Stimulated activated CD4-positive, alpha-beta T cell treated with anti-CD3 and anti-CD28 coated beads, Interleukin-2, amount 100 ng/mL, for 4 hours (primary cell): Measurements from ENCODE around the gene PLD2.

Experiments
- DNase-seq: peaks from one replicate; pipeline ENCODE4 v3.0.0-alpha.2; 2020; ENCODE audit warnings: low read depth

Gene PLD2

DNA sequence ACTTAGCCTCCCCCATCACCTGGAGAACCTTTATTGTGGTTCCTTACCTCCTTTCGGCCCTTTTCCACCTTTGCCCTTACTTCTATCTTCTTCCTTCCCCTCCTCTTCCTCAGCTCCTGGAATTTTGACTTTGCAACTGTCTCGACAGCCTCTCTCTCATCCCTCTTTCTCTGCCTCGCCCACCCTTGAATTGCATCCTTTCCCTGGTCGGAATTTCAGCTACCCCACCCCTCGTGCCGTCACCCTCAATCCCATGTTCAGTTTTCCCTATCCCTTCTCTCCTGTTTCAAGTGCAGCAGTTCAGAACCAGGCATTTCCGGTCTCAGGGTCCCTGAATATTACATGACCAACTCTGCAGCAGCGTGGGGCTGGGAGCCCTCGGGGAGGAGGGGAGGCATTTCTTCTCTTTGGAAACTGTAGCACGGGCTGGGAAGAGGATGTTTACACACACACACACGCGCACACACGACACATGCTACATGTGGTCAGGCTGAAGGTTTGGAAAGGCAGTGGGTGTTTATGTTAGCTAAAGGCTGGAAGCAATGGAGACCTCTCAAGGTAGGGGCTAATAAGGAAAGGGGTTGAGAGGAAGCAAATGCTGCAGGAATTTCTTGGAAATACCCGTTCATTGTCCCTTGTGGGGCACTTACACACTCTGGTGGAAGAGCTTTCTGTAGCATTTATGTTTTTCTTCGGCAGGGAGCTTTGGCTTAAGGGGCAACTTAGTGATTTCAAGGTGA lies 27.2 kb downstream of the PLD2 start:
- DNase-seq = no peak

DNA sequence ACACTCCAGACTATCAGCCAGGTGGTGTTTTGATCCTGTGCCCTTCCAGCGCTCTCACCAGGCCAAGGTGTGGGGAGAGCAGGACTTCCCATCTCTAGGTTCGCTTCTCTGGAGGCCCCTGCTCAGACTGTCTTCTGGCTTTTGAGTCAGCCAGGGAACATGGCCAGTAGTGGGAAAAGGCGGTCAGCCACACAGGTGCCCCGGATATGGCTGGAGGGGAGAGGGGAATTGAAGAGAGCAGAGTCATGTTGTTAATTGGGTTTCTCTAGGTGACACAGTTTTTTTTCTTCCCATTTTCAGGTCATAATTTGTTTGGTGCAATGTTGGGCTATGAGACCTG lies 27.7 kb downstream of the PLD2 start:
- DNase-seq = no peak

DNA sequence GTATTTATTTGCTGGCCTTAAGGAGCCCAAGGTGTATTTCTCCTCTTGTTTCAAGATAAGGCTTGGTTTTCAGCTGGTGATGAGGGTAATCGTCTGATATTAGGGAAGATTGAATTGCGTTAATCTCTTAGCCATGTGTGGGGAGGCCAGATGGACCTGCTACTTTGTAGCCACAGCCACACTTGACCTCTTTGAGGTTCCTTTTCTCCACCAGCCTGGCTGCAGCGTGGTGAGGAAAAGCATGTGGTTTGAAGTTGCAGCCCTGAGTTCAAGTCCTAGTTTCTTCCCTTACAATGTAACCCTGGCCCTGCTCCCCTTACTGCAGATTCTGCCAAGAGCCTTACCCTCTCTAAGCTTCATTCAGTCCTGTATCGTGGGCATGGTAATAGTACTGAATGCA lies 29.3 kb downstream of the PLD2 start:
- DNase-seq = no peak

DNA sequence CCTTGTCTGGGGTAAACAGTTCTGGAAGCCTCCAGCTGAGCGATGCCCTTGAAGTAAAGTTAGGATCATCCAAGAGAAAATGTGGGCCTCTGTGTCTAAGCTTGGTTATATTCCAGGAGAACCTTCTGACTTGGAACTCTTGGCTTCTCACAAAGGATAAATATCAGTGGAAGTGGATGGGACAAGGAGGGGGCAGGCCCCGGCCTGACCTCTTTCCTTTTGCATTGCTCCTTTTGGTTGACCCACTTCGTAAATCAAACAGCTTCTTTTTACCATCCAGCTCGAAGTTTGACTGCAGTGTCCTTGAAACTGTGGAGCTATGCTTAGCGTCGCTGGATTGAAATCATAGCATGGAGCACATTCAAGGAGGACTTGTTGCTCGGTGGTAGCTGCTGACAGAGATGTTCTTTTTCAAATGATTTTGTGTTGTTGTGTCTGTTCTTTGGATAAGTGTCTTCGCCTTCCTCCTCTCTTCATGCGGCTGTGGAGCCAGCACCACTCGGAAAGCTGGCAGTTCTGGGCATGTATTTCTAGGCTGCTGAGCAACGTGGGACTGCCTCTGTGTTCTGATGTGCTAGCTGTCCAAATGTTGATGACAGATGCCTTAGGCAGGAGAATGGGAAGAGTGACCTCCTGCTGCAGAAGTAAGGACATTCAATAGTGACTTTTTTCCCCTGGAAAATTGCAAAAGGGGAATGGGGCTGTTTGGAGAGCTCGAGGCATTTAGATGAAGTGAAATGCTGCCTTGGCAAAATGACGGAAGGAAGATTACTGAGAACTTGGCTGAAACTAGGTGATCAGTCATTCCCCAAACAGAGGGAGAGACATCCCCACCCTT lies 30.7 kb downstream of the PLD2 start:
- DNase-seq = no peak

DNA sequence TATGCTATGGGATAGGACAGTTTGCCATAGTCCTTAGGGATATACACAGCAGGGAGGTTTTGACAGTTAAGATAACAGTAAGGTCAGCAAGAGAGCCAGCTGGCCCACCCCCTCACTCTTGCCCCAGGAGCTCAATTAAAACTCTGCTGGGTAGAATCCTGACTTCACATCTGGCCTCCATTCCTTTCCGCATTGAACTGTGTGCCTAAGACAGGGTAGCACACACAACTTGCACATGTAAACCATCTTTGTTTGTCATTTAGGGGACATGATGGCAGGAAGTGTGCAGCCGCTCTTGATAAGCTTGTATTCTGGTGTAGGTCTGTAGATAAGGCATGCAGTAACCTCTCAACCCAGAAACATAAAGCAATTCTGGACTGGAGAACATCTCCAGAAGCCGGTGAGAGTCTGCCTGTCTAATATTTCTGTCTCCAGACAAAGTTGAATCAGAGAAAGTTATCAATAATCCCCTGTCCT lies 31.4 kb downstream of the PLD2 start:
- no peak for DNase-seq

DNA sequence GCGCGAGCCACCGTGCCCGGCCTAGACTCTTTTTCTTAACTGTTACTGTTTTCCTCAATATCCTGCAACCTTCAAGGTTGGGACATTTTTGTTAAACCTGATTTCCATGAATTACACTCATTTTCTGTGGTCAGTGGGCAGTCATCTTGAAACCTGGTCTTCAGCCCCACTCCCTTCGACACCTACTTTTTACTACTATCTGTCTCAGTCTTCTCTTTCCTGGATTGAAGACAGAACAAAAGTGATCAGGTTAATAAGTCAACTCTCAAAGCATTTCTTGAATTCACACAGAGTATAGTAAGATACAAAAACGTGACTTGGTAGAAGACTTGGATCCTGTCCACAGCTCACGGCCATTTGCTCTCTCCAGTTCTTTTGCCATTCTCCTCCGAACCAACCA lies 32.3 kb downstream of the PLD2 start:
- DNase-seq = no peak

DNA sequence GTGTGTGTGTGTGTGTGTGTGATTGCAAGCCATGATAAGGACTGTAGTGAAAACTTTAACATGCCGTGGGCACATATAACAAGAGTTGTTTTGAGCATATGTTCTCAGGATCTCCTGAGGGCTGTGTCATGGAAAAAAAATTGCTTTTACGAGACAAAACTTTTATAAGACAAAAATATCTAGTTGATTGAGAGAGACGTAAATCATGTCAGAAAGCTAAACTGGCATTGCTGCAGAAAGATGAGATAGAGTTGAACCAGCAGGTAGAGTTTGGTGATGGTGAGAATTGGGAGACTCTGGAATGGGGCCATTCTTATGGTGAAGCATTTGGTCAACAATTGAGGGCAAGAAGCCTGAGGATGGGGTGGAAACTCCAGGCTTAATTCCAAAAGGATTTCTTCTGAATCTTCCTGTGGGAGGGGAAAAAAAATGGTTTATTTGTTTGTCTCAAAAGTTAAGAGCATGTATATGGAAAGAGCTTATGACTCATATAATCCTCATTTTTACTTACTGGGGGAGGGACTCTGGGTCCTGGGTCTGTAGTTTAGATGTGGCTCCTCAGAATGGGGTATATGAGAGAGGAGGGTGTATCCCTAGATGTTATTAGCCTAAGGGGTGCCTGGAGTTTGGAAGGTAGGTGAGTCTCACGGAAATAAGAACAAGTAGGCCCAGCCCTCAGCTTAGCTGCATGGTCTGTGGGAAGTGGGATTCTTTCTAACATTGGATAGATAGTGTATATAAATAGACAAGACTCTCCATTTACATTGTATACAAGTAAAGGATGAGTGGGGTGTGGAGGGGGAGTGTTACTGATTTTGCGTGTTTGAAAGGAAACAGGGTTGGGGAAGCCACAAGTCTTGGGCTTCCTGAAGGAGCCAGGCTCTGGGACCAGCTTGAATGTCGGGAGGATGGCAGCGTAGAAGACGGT lies 33.3 kb downstream of the PLD2 start:
- DNase-seq = no peak

DNA sequence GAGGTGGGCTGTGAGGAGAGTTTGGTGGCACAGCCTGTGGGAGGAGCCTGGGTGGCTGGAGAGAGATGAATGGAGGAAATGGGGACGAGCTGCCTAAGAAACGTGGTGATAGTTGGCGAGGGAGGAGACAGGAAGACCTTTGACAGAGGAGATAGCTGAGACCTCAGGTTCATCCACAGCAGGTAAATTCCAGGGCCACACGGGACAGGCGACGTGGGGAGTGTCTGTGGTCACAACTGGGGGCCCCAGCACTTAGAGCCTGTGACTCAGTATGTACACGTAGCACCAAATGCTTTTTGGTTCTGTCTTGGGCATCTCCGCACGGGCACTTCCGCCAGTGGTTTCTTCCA lies 33.9 kb downstream of the PLD2 start:
- no peak for DNase-seq

DNA sequence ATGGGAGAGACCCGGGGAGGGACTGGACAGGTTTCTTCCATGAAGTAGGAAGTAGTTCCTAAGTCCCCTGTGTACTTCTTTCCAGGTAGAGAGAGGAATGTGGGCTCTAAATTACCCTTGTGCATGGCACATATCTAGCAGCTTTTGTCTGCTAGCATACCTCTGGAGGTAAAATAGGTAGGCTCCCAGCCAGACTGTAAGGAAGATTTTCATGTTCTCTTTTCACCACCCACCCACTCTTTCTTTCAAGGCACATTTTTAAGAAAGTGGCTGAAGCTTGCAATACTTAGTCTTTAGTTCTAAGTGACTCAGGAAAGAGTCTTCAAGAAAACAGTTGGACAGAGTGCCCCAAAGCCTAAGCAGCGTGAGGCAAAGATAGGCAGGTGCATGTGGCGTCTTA lies 35.4 kb downstream of the PLD2 start:
- DNase-seq = no peak

DNA sequence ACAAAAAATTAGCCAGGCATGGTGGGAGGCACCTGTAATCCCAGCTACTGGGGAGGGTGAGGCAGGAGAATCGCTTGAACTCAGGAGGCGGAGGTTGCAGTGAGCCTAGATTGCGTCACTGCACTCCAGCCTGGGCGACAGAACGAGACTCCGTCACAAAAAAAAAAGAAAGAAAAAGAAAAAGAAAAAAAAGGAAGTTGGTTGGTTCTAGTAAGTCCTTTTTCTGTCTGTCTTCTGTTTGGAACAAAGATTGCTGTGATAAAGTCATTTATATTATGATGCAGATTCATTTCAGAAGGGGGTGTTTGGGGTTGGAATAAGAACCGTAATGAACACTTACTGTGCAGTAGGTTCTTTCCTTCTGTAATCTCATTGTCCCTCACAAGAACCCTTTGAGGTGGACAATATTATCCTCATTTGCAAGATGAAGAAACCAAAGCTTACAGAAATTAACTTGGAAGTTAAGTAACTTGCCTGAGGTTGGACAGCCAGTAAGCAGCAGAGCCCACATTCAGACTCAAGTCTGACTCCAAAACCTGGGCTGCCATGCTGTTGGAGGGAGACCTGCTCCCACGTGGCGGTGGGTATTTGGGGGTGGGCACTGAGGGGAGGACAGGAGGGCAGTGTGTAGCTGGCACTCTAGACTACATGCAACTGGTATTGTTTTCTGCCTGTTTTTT lies 36.5 kb downstream of the PLD2 start:
- DNase-seq = no peak

DNA sequence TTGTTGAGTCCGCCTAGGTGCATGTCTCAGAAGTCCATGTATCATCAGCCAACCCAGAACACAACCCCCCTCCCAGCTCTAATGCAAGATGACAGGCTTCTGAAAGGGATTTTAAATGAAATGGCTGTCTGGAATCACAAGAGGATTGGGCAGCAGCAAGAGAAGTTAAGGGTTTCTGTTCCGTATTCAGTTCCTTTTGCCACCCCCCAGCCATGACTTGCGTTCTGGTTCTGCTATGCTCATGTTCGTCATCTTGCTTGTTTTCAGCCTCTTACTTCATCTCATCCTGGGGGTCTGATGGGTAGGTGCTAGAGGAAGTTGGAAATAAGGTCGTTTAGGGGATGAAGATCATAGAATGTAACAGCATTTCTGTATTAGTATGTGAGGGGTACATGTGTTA lies 38.2 kb downstream of the PLD2 start:
- DNase-seq = no peak

DNA sequence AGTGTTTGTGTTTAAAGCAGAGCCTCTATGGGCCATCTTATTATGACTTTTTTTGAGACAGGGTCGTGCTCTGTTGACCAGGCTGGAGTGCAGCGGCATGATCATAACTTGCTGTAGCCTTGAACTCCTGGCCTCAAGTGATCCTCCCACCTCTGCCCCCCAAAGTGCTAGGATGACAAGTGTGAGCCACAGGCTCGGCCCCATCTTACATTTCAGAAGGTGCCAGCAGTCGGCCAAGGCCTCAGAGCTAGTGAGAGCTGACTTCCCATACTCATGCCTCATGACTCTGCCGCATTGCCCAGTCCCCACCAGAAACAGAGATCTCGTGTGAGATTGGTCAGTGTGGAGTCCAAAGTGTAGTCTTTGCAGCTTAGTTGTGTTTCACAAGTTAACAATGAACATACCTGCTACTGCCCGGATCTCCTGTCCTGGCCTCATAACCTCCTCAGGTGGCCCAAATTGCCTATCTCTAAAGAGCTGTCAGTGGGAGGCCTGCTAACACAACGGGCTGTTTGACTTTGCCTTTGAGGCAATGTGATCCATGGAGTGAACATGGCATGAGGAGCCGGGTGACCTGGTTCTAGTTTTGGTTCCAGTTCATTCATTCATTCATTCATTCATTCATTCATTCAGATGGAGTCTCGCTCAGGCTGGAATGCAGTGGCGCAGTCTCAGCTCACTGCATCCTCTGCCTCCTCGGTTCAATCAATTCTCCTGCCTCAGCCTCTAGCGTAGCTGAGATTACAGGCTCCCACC lies 39.9 kb downstream of the PLD2 start:
- DNase-seq = no peak

DNA sequence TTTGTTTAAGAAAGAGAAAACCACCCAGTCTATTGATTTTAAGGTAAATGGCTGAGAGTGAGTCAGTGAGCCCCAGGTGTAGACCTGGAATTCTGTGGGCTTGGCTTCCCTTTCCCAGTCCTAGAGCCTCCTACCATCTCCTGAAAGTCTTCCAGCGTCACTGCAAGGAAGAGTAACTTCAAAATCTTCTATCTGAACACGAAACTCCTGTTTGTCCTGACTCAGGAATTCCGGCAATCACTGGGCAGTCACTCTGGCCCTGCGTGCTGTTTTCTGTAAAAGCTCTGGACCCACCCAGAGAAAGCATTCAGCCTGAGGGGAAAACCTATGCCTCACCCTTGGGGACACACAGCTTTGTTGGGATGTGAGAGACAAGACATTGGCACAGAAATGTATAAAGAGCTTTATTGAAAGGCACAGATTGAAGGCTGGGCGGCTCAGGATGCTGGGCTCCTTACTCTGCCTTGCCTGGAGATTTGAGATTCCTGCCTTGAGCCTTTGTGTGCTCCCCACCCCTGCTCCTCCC lies 42.1 kb downstream of the PLD2 start:
- DNase-seq = no peak

DNA sequence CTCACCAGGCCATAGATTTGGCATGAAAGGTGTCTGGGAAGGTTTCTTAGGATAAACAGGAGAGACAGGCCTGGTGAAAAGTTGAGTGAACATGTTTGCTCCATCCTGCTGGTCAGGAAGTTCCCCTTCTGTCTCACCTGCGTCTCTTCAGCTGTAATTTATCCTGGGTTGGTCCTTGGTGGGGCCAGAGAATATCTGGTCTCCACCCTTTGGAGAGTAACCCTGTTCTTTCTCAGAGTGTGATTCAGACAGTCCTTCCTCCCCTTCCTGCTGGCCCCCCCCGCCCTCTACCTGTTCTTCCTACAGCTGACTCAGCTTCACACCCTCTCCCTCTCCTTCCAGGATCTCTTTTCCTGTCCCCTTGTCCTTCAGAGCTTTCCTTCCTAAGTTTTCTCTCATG lies 43.3 kb downstream of the PLD2 start:
- DNase-seq = no peak

DNA sequence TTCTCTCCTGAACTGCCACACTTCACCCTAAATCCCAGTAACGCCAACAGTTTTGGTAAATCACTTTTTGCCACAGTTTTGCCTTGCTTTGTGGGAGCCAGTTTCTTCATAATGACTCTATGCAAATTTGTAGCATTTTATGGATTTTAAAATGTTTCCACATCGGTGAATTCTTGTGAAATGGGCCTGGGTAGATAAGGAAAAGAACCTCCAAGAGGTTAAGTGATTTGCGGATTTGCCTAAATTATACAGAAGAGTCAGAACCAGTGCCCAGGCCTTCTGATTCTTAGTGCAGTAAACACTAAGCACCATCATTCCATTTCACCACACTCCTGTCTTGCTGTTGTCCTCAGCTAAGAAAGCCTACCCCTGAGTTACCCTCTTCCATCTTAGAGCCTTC lies 44.1 kb downstream of the PLD2 start:
- no peak for DNase-seq

DNA sequence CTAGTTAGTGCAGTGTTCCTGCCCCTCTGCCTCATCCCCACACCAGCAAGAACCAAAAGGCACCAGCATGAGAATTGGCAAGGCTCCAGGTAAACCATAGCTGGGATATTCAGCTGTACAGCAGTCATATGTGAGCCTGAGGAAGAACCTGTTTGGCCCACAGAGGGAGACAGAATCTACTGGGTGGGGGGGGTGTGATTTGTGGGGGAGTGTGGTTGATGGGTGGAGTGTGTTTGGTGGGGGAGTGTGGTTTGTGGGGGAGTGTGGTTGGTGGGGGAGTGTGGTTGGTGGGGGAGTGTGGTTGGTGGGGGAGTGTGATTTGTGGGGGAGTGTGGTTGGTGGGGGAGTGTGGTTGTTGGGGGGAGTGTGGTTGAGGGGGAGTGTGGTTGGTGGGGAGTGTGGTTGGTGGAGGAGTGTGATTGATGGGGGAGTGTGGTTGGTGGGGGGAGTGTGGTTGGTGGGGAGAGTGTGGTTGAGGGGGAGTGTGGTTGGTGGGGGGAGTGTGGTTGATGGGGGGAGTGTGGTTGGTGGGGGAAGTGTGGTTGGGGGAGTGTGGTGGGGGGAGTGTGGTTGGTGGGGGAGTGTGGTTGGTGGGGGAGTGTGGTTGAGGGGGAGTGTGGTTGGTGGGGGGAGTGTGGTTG lies 45.7 kb downstream of the PLD2 start:
- DNase-seq = no peak

DNA sequence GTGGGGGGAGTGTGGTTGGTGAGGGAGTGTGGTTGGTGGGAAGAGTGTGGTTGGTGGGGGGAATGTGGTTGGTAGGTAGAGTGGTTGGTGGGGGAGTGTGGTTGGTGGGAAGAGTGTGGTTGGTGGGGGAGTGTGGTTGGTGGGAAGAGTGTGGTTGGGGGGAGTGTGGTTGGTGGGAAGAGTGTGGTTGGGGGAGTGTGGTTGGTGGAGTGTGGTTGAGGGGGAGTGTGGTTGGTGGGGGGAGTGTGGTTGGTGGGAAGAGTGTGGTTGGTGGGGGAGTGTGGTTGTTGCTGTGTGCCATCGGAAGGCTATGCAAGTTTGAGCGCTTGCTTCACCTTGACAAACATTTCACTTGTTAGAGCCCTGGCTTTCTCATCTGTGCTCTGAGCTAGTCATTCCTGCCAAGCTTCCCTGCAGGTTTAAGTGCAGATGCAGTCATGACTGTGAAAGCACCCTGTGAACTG lies 46.3 kb downstream of the PLD2 start:
- no peak for DNase-seq

DNA sequence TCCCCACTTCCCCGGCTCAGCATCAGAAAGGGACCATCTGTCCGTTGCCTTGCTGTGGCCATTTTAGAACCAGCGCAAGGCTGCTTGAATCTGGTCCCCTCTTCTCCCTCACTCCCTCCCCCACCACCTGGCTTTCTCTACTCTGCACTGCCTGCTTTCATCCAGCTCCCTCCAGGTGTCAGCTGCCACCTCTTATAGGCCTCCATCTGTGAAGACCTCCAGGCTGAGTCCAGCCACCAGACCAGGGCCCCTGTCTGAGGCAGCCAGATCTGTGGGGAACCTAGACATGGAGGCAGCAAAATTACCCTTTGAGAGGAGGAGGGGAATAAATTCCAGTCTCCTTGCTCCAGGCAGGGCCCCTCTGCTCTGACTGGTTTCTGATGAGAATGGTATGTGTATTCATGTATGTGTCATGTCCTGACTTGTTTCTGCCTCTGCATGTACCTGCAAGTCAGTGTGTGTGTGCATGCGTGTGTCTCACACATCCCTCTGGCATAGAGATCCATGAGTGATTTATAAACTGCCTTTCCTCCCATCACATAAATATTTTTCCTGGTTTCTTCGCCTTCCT lies 47.2 kb downstream of the PLD2 start:
- DNase-seq = no peak

DNA sequence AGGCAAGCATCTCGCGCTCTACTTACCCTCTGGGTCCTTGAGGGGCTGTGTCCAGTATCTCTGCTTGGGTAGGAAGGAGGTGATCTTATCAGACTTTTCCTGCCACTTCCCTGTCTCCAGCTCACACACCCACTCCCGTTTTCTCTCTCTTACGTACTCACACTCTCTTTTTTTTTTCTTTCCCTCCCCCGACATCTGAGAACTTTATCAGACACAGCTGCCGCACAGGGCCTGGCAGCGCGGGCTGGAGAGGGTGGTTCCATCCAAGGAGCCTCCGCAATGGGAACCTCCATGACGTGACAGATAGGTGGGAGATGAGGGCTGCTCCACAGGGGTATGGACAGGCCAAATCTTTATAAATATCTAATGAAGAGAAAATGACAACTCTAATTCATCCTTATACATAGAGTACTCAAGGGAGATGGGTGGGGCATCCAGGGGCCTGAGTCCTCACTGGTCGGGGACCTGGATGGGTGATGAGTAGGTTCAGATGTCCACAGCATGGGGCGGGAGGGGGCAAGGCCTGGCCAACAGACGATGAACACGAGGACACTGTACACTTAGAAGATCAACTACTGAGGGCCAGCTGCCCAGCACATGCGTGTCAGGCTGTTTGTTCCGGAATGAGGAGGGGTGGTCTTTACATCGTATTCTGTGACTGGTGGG lies 49.5 kb downstream of the PLD2 start:
- no peak for DNase-seq

DNA sequence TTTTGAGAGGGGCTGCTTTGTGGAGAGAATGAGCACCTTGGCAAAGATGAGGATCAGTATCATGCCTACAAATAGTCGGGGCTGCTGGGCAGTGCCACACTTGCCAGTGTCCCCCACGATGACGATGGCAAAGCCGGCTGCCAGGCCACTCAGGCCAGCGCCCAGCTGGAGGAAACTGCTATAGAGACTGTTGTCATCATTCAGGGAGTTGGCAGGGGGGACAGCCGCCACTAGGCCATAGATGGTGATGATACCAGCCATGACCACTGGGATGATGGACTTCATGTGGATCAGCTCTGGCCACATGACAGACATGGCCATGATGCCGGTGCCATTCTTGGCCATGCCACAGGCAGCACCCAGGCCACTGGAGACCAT lies 50.0 kb downstream of the PLD2 start:
- DNase-seq = no peak
